HG03066 (cell line): ENCODE results near the gene DLGAP3.
A peak's percentile ranks its signal among the peaks of the same experiment; 100 is the strongest.

Source experiments
- ATAC-seq: cut with Tn5 transposase; IDR thresholded peaks from one replicate; pipeline ENCODE4 v1.9.1; 2021; ENCODE audit warnings: low read depth; ENCODE audit not compliant: unreplicated experiment

The DLGAP3 gene

DNA sequence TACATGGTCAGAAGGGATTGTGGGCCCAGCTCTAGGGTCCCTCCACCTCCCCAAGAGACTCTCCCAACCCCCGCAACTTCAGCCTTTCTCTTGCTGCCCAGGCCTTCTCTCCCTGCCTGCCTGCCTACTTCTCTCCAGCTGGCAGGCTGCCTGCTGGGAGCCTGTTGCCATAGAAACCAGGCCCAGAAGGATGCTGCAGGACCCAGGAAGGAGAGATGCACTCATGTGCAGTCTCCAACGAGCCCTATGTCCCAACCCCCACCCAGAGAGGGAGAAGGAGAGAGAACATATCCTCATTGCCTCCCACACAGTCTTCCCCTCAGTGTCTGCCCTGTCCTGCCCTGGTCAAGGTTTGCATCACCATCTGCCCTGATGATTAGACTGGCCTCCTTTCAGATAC is 59.1 kb downstream of the DLGAP3 start:
- no peak for ATAC-seq

DNA sequence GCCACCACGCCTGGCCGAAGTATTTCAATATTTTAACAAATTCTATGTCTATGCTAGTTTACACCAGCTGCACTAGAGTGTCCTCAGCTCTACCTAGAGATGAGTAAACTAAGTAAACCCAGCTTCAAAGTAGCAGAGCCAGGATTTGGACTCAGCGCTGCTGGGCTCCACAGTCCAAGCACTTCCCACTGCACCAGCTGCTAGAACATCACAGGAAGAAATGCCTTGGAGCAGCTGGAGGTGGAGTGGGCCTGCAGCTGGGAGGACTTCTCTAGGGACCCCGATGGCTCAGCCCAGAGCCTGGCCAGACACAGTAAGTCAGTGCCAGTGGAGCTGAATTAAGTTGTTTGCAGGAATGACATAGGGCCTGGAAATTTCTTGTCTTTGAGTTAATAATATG is 59.7 kb downstream of the DLGAP3 start:
- no peak for ATAC-seq

DNA sequence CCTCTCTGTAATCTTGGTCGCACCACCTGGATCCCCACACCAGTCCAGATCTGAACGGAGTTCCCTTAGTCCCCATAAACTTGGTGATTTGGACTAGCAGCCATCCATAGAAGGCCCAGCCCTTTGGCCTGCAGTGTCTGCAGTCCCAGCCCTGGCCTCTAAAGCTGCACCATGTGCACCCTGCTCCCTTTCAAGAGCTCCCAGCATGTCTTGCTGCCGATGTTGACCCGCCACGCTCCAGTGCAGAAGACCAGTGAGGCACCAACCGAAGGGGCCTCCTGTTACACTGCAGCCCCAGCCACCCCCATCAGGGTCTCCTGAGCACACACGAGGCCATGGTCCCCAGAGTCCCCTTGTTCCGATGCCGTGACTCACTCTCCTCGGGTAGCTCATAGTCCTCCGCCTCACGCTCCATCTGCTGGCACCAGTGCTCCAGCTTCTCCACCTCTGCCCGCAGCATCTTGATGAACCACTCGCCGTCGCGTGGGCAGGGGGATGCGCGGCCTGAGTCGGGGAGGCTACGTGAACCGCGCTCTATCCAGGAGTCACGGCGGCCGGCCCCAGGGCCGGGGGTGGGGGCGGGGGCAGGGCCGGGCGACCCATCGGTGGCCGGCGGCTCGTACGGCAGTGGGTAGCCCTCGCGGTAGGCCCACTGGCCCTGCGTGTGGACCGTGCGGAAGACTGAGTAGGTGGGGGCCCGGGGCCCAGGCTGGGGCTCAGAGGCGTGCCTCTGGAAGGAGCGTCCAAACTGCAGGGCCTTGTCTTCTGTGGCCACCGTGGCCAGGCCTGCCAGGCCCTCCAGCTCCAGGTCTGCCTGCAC is 61.0 kb downstream of the DLGAP3 start:
- ATAC-seq, result no peak

DNA sequence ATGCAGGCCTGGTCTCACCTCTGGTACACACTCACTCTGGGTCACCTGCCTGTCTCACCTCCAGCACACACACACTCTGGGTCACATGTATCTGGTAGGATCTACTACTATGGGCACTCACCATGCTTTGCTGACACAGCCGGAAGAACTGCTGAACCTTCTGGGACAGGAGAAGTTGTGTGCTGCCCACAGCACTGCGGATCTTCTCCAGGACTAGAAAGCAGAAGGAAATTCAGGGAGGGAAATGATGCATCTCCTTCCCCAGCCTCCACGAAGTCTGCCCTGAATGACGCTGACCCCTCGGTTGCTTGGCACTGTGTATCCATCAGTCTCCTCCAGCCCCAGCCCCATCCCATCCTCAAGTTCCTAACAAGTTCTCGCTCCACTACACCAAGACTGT is 62.0 kb downstream of the DLGAP3 start:
- ATAC-seq, result no peak

DNA sequence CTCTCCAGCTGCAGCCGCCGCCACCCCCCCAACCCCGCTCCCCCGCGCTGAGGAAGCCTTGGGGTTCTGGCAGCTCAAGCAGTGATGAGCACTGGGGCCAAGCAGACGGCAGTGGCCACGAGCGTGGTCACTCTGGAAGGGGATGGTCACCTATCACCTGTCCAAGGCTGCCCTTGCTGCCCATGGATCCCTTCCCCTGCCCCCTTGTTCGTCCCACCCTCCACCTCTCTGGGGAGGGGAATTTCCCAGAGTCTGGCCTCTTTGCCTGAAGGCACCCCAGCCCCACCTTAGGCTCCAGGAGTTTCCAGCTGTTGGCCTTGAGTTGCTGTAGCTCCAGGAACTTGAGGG is 62.7 kb downstream of the DLGAP3 start:
- no peak for ATAC-seq

DNA sequence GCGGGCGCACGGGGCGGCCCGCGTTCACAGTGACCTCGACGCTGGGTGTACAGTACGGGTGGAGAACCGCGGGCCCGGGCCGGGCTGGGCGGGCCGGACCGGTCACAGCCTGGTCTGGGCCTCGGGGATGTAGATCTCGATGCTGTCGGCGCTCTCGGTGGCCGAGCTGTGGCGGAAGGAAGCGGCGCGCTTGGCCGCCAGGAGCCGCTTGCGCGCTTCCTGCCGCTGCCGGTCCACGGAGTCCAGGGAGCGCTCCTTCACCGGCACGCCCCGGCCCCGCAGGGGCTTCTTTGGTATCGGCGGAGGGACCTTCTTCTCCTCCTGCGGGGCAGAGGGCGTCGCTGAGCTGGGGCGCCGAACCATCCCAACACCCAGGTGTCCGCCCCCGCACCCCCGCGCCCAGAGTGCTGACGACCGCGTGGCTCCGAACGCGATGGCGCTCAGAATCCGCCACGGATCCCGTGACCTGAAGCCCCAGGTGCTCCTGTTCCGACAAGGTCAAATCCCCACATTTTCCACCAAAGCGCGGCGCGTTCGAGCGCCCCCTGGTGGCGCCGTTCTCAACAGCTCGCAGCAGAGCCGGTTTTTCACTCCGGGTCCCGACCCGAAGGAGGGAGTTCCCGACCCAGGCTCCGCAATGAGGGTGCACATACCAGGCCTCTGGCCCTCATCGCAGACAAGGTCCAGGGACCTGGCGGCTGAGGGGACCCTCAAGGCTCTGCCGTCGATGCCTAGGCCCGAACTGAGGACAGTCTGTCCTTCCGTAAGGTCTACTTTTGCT is 63.3 kb downstream of the DLGAP3 start:
- ATAC-seq, result peak; percentile 51

DNA sequence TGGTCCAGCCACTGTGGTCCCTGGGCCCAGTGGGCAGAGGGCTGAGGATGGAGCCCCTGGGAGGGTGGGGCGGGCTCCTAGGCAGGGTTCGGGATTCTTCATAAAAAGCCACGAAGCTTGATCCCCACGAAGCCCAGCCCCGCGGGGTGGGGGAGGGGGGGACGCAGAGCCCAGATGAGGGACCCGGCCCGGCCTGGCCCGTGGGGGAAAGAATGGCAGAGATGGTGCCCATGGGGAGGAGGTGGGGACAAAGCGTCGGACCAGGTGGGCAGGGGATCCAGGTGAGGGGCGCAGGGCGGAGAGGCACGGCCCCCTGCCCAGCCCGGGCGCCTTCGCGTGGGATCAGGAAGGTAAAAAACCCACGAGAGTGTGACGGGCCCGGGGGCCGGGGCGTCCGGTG is 63.9 kb downstream of the DLGAP3 start:
- no peak for ATAC-seq

DNA sequence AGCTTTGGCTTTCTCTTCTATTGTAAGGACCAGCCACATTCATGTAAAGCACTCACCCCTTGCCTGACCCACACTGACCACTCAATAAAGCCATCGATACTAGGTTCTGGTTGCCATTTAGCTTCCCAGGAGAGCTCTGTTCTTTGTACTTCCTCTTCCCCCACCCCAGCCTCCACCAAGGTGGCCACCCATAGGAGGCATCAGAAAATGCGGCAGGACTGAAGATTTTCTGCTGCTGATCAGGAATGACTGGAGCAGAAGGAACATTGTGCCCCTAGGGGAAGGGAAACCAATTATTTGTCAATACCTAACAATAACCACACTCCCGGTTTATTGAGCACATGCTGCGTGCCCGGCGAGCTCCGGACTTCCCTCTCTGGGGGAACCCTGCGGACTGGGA is 64.7 kb downstream of the DLGAP3 start:
- no peak for ATAC-seq

DNA sequence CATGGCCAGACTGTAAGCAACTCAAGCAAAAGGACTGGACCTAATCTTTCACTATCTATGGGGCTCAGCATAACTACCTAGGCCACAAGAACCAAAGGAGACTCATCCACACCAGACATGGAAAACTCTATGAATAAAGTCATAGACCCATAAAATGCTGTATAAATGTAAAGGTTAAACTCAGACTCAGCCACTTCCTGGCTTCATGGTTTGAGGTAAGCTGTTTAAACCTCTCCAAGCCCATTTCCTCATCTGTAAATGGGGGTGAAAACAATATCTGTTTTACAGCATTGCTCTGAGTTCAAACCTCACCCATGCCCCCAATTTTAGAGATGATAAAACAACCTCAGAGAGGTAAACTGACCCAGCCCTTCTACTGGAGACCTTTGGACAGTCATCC is 65.9 kb downstream of the DLGAP3 start:
- ATAC-seq, result no peak

DNA sequence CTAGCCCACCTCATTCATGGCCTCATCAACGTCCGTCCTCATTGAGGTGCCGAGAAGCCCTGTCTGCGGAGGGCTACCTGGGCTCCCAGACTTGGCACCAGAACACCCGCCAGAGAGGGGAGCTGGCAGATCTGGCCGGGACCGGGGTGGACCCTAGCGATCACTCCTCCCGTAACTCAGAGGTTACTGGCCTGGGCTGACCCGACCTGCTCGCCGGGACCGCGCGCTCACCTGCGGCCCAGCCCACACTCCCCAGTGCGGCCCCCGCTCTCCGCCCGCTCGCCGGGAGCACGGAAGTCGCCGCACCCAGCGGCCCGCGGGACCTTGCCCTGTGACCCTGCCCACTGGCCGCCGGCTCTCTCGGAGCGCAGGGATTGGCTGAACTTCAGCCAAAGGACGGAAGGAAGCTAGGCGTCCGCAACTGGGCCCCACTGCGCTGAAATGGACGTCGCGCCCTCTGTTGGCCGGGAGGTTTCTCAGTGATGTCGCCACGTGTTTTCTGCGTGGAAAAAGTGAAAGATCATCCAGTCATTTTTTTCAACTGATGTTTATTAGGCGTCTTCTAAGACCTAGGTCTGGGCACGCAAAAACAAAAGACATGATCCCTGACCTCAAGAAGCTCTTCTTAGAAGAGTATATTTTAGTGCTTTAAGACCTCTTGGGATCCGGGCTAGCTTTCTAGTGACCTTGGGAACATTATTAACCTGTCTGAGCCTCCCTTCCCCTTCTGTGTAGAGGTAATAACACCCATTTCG is 69.8 kb downstream of the DLGAP3 start, which contains the start of gene SMIM12:
Gene SMIM12, minus strand, starts transcription at position 304 of the 755 bp plus-strand sequence. CDS start 3,772 bp downstream, outside the sequence.
- ATAC-seq, result peak; percentile 98

DNA sequence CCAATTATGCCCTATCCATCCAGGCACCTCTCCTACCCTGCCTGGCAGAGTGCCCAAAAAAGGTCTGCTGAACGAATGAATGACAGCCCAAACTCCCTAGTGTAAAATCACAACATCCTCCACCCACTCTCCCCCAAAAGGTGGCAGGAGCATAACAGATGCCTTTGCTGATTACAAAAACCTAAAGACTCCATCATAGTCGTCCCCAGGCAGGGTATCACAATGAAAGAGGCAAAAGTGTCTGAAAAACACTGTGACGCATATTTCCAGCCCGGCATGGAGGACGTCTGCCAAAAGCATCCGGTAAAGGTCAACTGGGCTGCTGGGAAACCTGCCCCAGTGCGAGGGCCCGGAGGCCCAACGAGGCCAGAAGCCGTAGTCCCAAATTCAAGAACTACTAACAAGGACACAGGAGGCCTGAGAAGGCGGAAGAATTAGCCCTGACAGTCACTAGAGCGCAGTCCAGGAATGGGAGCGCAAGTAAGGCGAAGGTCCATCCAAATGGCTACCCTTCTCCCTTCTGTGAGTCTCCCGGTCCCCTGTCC is 70.5 kb downstream of the DLGAP3 start:
- ATAC-seq, result peak; percentile 6

DNA sequence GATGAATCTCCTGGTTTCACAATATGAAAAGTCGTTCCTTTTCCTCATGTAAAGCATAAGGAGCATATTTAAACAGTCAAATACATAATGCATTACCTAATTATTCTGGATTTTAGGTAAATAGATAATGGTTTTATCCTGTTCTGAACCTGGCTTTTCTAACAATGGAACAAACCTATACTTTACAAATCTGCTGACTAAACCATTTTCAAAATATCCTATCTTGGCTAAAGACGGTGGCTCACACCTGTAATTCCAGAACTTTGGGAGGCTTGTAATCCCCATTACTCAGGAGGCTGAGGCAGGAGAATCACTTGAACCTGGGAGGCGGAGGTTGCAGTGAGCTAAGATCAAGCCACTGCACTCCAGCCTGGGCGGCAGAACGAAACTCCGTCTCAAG is 72.8 kb downstream of the DLGAP3 start:
- no peak for ATAC-seq

DNA sequence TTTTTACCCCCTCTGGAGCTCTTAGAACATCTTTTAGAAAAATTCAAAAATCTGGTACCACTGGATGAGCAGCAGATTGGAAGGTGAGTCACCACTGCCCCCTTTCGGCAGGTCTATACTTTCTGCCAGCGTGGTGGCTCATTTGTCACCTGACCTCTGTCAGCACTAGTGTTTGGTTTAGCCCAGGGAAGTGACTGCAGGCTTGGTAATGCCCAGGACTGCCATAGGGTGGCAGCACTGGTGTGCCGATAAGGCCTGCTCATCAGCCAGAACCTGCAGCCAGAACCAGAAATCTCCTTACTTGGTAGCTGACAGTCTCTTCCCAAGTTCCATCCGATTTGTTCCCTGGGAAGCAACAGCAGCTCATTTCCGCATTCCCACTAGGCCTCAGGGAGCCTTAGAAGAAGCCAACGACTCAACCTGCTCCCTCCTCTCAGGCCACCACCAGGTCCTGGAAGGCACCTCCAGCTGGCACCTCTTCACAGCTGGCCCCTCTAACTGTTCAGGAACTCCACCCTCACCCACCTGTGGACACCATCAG is 76.7 kb downstream of the DLGAP3 start:
- peak; percentile 98 for ATAC-seq

DNA sequence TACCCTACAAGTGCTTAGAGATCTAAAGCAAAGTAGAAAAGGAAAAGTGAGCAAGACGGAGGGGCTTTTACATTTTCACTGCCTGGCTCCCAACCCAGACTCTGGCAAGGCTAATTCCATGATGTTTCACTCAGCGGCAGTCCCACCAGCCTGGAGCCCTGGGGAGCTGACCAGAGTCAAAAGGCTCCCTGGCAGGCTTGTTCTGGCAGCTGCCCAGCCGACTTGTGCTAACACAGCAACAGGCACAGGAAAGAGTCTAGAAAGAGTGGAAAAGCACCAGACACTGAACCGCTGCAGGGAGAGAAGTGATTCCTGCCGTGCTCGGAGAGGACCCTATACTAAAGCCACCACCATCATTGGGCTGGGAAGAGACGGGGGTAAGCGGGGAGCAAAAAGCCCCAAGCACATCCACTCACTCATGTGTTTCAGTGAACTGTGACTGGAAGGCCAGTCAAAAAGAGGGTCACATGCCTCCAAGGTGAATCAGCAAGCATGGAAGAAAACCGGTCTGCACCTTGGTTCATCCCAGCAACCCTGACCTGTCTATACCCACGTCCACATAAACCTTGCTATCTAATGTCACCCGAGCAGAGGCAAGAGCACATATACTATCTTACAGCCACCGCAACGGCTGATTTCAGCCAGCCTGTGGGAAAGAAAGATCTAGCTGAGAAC is 77.9 kb downstream of the DLGAP3 start:
- no peak for ATAC-seq

DNA sequence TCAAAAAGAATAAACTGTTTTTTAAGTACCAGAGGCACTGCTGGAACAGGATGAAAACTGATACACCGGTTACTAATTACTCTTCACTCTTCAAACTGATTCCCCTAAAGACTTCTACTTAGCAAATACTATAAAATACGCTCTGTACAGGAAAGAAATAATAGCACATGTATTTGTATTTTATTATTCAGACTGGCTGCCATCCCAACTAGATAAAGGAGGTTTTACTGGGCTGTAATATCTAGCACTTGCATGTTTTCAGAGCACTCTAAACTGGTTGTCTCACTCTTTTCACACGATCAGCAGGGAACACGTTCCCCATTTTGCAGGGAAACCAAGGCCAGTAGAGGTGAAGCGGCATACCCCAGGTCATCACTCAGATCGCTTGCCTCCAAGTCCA is 79.1 kb downstream of the DLGAP3 start:
- ATAC-seq, result no peak

DNA sequence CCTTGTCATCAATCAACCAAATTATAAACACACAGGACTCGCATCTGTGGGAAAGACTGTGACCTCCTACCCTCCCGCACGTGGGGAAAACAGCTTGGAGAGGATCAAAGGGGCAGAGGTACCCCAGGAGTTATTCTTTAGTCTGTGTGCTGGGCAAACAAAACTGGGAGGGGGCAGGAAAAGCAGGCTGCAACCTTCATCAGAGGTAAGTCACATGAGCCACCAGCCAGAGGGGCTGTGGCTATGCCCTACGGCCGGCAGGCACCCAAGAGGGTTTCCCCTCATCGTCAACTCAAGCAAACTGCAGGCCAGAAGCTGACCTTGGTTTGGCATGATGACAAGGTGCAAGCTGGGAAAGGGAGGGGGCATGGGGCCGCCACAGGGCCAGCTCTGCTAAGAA is 82.4 kb downstream of the DLGAP3 start:
- no peak for ATAC-seq

DNA sequence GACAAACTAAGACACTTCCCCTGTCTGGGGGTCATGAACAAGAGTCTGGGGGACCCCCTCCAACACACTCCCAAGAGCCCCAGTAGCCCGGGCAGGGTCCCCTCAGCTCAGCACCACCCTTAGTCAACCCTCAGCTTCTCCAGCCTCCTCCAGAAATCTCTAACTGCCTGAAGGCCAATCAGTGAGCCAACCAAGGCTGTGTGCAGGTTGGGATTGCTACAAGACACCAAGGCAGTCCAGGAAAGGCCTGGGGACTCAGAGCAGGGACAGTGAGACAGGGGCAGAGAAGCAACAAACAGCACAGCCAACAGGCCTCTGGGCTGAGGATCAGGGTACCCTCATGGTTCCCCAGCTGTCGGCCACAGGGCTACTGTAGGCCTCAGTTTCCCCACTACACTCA is 83.2 kb downstream of the DLGAP3 start:
- ATAC-seq, result no peak

DNA sequence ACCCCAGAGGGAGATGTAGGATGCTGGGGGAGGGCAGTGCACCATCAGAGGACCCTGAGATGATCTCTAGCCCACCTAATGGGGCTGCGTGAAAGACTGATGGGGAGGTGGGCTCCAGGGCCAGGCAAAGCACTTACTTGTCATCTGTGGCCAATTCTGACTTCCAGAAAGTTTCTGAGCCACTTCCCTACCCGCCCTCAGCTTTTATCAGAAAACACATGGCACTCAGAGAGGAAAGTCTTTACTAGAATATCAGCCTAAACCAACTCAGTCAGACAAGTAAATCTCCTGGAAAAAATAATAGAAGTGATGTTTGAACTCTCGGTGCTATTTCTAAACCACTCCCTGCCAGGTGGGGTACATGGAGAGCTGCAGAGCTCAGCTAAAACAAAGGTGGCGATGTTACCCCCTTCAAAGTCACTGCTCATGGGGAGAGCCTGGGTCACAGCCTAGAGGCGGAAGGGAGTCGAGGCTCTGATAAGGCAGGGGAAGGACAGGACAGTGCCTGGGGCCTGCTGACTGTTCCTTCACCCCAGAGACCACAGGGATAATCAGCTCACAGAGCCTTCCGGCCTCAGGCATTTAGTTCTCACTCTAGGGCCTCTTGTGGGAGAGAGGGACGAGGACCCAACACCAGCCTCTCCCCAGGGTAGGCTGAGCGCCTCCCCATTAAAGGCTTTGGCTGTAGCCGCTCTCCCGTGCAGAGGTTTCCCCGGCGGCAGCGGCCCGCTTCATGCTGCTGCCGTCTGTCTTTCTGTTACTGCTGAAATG is 84.1 kb downstream of the DLGAP3 start:
- no peak for ATAC-seq

DNA sequence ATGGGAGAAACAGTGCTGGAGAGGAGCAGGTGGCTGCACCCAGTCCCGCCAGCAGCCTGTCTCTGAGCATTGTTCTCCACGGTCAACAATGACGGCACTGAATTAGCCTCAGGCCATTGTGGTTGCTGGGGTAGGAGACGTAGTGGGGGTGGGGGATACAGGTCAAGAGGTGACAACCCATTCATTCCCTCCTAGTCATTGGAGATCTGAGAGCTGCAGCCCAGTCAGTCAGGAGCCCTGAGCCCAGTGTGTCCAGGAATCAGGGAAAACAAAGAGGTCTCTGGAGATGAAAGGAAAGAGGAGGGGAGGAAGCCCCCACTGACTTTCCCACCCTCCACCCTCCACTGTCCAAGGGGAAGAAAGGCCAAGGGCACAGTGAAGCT is 85.2 kb downstream of the DLGAP3 start:
- no peak for ATAC-seq
